Measurements from ENCODE around the gene USP4. TPM values are rescaled to one million over a fixed set of nuclear protein-coding genes. Genes with fewer than 3 reads are reported as not detected.
A peak's percentile ranks its signal among the peaks of the same experiment; 100 is the strongest.

USP4 gene
- polyA plus RNA-seq, 3 donors = 68.6 to 125 (median 78.9) TPM

DNA sequence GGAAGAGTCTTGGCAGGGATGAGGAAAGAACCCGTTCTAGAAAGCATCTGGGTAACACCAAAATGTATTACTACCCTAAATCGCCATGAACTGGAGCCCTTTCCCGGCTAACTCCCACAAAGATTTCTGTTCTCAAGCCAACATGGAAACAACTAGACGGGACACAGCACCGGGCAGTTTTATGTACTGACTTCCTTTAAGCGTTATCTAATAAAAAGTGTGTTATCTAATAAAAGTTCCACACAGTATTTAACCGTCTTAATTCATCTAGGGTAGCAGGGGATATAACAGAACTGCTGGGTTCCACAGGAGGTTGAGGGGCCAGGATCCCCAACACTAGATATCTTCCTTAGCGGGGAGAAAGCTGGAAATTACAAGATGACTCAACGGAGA, 62.5 kb downstream of the USP4 start:
- intact Hi-C loops (cut with micrococcal nuclease) = loop anchor here in 1 of 2 donors (5.0 kb wide), 1 partner anchor 105 kb away; the partner anchor contains the start of gene KLHDC8B

DNA sequence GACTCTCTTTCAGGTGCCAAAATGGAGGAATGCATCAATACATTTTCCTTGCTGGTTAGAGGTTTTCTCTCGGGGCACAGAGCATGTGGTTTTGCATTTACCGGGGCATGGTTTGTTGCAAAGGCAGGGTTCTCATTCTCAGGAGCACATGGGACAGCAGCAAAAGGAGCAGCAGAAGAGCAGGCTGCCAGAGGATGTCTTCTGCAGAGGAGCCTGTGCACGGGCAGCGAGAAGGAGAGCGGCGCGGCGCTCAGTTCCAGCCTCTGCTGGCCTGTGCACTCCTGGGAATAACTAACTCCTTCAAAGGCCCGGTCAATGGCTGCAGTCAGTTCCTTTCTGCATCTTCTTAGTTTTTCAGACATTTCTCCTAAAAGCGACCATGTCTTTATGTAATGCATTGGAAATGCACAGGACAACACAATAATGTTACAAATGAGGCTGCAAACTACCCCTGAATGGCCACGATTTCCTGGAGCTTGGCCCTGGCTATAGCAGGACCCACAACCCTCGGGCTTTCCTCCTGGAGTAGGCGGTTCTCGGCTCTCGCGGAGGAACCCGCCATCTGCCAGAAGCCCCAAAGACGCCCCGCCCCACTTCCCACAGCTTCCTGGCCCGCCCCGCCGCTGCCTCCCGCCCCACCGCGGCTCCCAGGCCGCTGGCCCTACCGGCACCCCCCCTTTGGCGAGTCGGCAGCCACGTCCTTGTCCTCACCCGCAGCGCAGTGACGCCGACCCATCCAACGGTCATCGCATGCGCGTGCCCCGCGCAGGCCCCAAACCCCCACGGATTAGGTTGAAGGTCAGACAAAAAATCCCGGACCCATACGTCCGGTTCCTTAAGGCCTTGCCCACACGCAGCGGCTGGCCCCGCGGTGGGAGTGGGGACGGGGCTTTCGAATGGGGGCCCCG, 63.1 kb downstream of the USP4 start, which contains the start of gene C3orf62:
Gene C3orf62 (minus strand): TSS at position 758 of the 908 bp plus-strand sequence. CDS start 360 bp downstream, at position 398.
- whole genome bisulfite sequencing (ENCODE audit: insufficient coverage) = 7% methylated on average over 37 of the region's 51 CpGs
- H4K20me1 ChIP-seq (ENCODE audit: insufficient read depth, low read length) = no peaks in the 10 kb centered on the region
- H3K9me3 Mint-ChIP-seq = peaks cover 0 to 4% (median 0%) of the 10 kb centered on the region in 7 donors
- H3K27me3 ChIP-seq (ENCODE audit: control insufficient read depth in 2 of 2, insufficient read depth in 2 of 2, low read length in 2 of 2) = no peaks in the 10 kb centered on the region
- peak within 1 kb of the TSS; percentile 67 to 92 for H3K4me3 Mint-ChIP-seq
- H3K9ac ChIP-seq (ENCODE audit: insufficient read depth, low read length, poor library complexity, severe bottlenecking) = peak within 1 kb of the TSS; percentile 74
- TF ChIP-seq, protein P1, sequence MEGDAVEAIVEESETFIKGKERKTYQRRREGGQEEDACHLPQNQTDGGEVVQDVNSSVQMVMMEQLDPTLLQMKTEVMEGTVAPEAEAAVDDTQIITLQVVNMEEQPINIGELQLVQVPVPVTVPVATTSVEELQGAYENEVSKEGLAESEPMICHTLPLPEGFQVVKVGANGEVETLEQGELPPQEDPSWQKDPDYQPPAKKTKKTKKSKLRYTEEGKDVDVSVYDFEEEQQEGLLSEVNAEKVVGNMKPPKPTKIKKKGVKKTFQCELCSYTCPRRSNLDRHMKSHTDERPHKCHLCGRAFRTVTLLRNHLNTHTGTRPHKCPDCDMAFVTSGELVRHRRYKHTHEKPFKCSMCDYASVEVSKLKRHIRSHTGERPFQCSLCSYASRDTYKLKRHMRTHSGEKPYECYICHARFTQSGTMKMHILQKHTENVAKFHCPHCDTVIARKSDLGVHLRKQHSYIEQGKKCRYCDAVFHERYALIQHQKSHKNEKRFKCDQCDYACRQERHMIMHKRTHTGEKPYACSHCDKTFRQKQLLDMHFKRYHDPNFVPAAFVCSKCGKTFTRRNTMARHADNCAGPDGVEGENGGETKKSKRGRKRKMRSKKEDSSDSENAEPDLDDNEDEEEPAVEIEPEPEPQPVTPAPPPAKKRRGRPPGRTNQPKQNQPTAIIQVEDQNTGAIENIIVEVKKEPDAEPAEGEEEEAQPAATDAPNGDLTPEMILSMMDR (IDR thresholded peaks at IDR 0.05) = no peak
- intact Hi-C loops (cut with micrococcal nuclease) = loop anchor here (1.0 to 5.0 kb wide), 2 partner anchors 104 to 105 kb away; partner anchors contain the start of gene KLHDC8B (in 2 of the 2)
- peaks cover 25% of the 10 kb centered on the region for H3K4me1 Mint-ChIP-seq
- H3K27ac ChIP-seq (ENCODE audit: low read depth in 1 of 2, low read length in 2 of 2) = peak within 1 kb of the TSS; percentile 66 to 79
- peaks cover 21 to 25% of the 10 kb centered on the region in 2 donors for H3K4me1 ChIP-seq (ENCODE audit: control insufficient read depth in 1 of 2, insufficient read depth in 2 of 2, low read length in 2 of 2)
- H3K4me3 ChIP-seq (replicated peaks in 1 of 3; ENCODE audit: low read depth in 2 of 3, low read length in 3 of 3) = peak within 1 kb of the TSS; percentile 41 to 79 (median 43)
- peak within 1 kb of the TSS; percentile 86 for H3K4me2 ChIP-seq (replicated peaks; ENCODE audit: extremely low read depth, low read length, poor library complexity, severe bottlenecking)
- peak within 1 kb of the TSS; percentile 86 for H2AFZ ChIP-seq (ENCODE audit: insufficient read depth, low read depth, low read length, poor library complexity, severe bottlenecking)
- H3K27ac Mint-ChIP-seq = peak within 1 kb of the TSS; percentile 80 to 93 (median 88)
- peak; percentile 65 to 69 (median 66) for DNase-seq
- H3K27me3 Mint-ChIP-seq (ENCODE audit: low read depth in 3 of 3) = peaks cover 0 to 2% (median 0%) of the 10 kb centered on the region in 3 donors
- no peaks in the 10 kb centered on the region for H3K79me2 ChIP-seq (ENCODE audit: insufficient read depth, low read length)
- H3K9me3 ChIP-seq (replicated peaks in 1 of 2; ENCODE audit: control insufficient read depth in 1 of 2, insufficient read depth in 1 of 2, low read length in 2 of 2) = no peaks in the 10 kb centered on the region
- peaks cover 42 to 62% of the 10 kb centered on the region in 2 donors for H3K36me3 Mint-ChIP-seq
- H3K36me3 ChIP-seq (replicated peaks in 1 of 2; ENCODE audit: control insufficient read depth in 1 of 2, insufficient read depth in 2 of 2, low read length in 2 of 2) = peaks cover 27 to 57% of the 10 kb centered on the region in 2 donors

More for the DNA sequence above, 62.5 kb downstream of the USP4 start:
- Mint-ChIP-seq H3K27me3 (ENCODE audit: low read depth in 3 of 3) (peaks cover 0 to 2% (median 0%) of the 10 kb centered on the region in 3 donors), H3K4me1 (peaks cover 25% of the 10 kb centered on the region), H3K27ac (peak overlapping the region; percentile 80 to 93 (median 88)), H3K36me3 (peaks cover 44 to 66% of the 10 kb centered on the region in 2 donors), H3K9me3 (peaks cover 0 to 5% (median 0%) of the 10 kb centered on the region in 7 donors), H3K4me3 (peak overlapping the region; percentile 67 to 92)
- no CpG with 5 or more reads among the region's 9 CpGs for WGBS (ENCODE audit: insufficient coverage)
- H3K27ac ChIP-seq (ENCODE audit: low read depth in 1 of 2, low read length in 2 of 2) = peak overlapping the region; percentile 66 to 79
- no peaks in the 10 kb centered on the region for H3K79me2 ChIP-seq (ENCODE audit: insufficient read depth, low read length)
- peak overlapping the region; percentile 74 for H3K9ac ChIP-seq (ENCODE audit: insufficient read depth, low read length, poor library complexity, severe bottlenecking)
- H3K36me3 ChIP-seq (replicated peaks in 1 of 2; ENCODE audit: control insufficient read depth in 1 of 2, insufficient read depth in 2 of 2, low read length in 2 of 2) = peaks cover 32 to 62% of the 10 kb centered on the region in 2 donors
- H3K4me2 ChIP-seq (replicated peaks; ENCODE audit: extremely low read depth, low read length, poor library complexity, severe bottlenecking) = peak overlapping the region; percentile 86
- no peaks in the 10 kb centered on the region for H3K9me3 ChIP-seq (replicated peaks in 1 of 2; ENCODE audit: control insufficient read depth in 1 of 2, insufficient read depth in 1 of 2, low read length in 2 of 2)
- no peak for DNase-seq
- H3K4me1 ChIP-seq (ENCODE audit: control insufficient read depth in 1 of 2, insufficient read depth in 2 of 2, low read length in 2 of 2) = peaks cover 21 to 25% of the 10 kb centered on the region in 2 donors
- peak overlapping the region; percentile 41 to 79 (median 43) for H3K4me3 ChIP-seq (replicated peaks in 1 of 3; ENCODE audit: low read depth in 2 of 3, low read length in 3 of 3)
- TF ChIP-seq, protein P1 (IDR thresholded peaks at IDR 0.05) = no peak
- peak overlapping the region; percentile 86 for H2AFZ ChIP-seq (ENCODE audit: insufficient read depth, low read depth, low read length, poor library complexity, severe bottlenecking)
- no peaks in the 10 kb centered on the region for H3K27me3 ChIP-seq (ENCODE audit: control insufficient read depth in 2 of 2, insufficient read depth in 2 of 2, low read length in 2 of 2)
- no peaks in the 10 kb centered on the region for H4K20me1 ChIP-seq (ENCODE audit: insufficient read depth, low read length)

Data from CD14-positive monocyte (primary cell).